Activated CD8-positive, alpha-beta memory T cell treated with anti-CD3 and anti-CD28 coated beads, Interleukin-2, amount 10 ng/mL, durations not matched to agents 7 days and 5 days (primary cell): ENCODE data around the gene VIPR1. TPM values are rescaled to one million over a fixed set of nuclear protein-coding genes. Genes with fewer than 3 reads are reported as not detected.

Experiments used
- ATAC-seq: fragments of 150-1000 bp; cut with Tn5 transposase; one replicate; pipeline ENCODE4 v1.10.0; 2021; ENCODE audit warnings: moderate library complexity
- CTCF ChIA-PET: fragments of 350-600 bp; sonication (Branson Sonifier 250); formaldehyde crosslinking; loops from one replicate; lab custom pipeline; 2021; ENCODE audit warnings: antibody characterized with exemption; lab: Charles Lee
- DNase-seq: peaks from one replicate; pipeline ENCODE4 v3.0.0-alpha.2; 2020
- H3K27ac Mint-ChIP-seq: one replicate; pipeline ENCODE4 v1.8.0; 2021; ENCODE audit warnings: mild to moderate bottlenecking, mixed read lengths
- H3K27me3 Mint-ChIP-seq: one replicate; pipeline ENCODE4 v1.8.0; 2021; ENCODE audit warnings: mixed read lengths
- H3K36me3 Mint-ChIP-seq: one replicate; pipeline ENCODE4 v1.8.0; 2021; ENCODE audit warnings: mild to moderate bottlenecking, mixed read lengths
- H3K4me1 Mint-ChIP-seq: one replicate; pipeline ENCODE4 v1.8.0; 2021; ENCODE audit warnings: mixed read lengths
- H3K4me3 Mint-ChIP-seq: one replicate; pipeline ENCODE4 v1.8.0; 2021; ENCODE audit warnings: mild to moderate bottlenecking, moderate library complexity, mixed read lengths
- H3K9me3 Mint-ChIP-seq: one replicate; pipeline ENCODE4 v1.8.0; 2022; ENCODE audit warnings: low read depth, mixed read lengths
- total RNA-seq, 2 experiments: library from RNA; stranded (reverse); gene quantifications; one replicate each; pipeline ENCODE4 v1.2.3, GENCODE V29; 2021

The VIPR1 gene
- total RNA-seq, 2 experiments from 2014 or later: 0.14 to 1.9 TPM

DNA sequence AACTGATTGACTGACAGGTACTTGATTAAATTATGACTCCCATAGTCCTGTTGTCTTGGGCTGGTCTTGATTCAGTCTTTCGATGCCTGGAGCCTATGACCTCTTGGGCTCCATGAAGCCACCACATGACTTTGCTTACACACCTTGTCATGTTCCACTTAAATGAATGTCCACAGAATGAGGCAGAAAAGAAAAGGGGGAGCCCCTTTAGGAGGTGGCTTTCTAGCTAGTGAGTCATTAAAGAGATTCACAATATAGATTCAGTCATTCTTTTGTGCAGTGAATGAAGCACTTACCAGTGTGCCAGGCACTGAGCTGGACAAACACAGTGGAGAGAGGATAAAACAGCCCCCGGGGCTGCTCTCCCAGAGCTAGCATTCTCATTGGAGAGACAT lies 17.1 kb downstream of the VIPR1 start:
- Mint-ChIP-seq H3K4me3 (no peak overlapping the region), H3K27ac (no peak overlapping the region), H3K36me3 (no peaks in the 10 kb centered on the region), H3K27me3 (no peaks in the 10 kb centered on the region), H3K4me1 (peaks cover 10% of the 10 kb centered on the region), H3K9me3 (no peaks in the 10 kb centered on the region)
- no peak for ATAC-seq
- DNase-seq: no peak
- CTCF ChIA-PET: interaction anchor here (0.9 to 3.8 kb wide), 7 partner anchors 9 to 33 kb away, joined by 3 to 12 read pairs (median 4); partner anchors contain the start of gene VIPR1

DNA sequence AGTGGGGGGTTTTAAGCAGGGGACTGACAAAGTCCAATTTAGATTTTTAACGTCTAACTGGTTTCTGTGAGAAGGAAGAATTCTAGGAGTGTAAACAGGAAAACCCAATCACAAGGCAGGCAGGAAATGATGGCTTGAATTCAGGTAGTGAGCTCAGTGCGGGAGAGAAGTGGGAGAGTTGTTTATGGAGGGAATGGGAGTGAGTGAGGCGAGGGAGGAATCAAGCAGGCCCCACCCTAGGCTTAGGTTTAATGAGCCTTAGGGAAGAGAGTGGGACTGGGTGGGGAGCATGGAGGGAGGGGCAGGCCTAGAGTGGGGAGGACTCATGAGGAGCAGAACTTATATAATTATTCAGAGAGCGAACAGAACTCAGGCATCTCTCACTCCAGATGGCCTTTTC lies 17.9 kb downstream of the VIPR1 start:
- CTCF ChIA-PET: interaction anchor here (1.5 to 1.6 kb wide), 2 partner anchors 9 to 32 kb away, joined by 4 to 5 read pairs; no protein-coding TSS in a partner anchor
- H3K9me3 Mint-ChIP-seq: no peaks in the 10 kb centered on the region
- H3K27ac Mint-ChIP-seq: no peak overlapping the region
- DNase-seq (no peak), ATAC-seq (no peak)
- no peaks in the 10 kb centered on the region for H3K36me3 Mint-ChIP-seq
- no peak overlapping the region for H3K4me3 Mint-ChIP-seq
- peaks cover 10% of the 10 kb centered on the region for H3K4me1 Mint-ChIP-seq
- H3K27me3 Mint-ChIP-seq: no peaks in the 10 kb centered on the region

DNA sequence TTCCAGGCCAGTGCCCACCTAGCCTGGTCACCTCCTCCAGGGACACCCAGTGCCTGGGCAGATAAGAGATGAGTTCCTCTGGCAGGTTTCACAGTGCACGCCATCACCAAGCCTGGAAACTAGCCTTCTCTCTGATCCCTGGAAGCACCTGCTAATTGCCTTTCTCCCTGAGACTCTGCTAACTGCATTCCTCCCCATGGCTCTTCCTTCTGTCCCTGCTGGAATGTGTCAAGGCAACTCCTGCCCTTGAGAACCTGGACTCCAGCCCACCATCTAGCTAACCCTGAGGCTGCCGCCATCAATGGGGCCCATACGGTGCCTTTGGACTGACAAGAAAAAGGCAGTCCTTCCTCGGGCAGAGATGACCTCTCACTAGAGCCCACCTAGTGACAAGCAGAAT lies 18.5 kb downstream of the VIPR1 start:
- CTCF ChIA-PET: interaction anchor here (1.4 to 1.5 kb wide), 2 partner anchors 8 to 19 kb away, joined by 3 to 4 read pairs; no protein-coding TSS in a partner anchor
- Mint-ChIP-seq H3K9me3 (no peaks in the 10 kb centered on the region), H3K4me1 (peaks cover 10% of the 10 kb centered on the region), H3K4me3 (no peak overlapping the region), H3K27me3 (no peaks in the 10 kb centered on the region), H3K36me3 (no peaks in the 10 kb centered on the region), H3K27ac (no peak overlapping the region)
- ATAC-seq (no peak), DNase-seq (no peak)

DNA sequence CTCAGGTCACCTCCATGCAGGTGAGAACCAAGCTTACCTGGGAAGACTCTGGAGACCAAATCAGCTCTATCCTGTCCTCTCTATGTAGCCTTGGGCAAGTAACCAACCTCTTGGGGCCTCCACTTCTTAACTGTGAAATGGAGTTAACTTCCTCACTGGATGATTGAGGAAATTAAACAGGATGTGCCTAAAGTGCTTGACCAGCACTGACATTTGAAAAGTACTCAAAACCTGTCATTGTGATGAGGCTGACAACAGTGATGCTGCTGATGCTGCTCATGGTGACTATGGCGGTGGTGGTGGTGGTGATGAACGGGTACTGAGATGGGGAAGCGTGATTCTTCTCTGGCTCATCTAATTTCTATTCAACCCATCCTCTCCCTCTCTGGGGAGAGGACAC lies 22.3 kb downstream of the VIPR1 start:
- Mint-ChIP-seq H3K36me3 (no peaks in the 10 kb centered on the region), H3K4me3 (no peak overlapping the region), H3K9me3 (no peaks in the 10 kb centered on the region), H3K4me1 (peaks cover 27% of the 10 kb centered on the region), H3K27ac (no peak overlapping the region), H3K27me3 (no peaks in the 10 kb centered on the region)
- DNase-seq: no peak
- CTCF ChIA-PET: interaction anchor here (1.1 to 2.9 kb wide), 3 partner anchors 12 to 23 kb away, joined by 3 to 14 read pairs (median 7); no protein-coding TSS in a partner anchor
- no peak for ATAC-seq

DNA sequence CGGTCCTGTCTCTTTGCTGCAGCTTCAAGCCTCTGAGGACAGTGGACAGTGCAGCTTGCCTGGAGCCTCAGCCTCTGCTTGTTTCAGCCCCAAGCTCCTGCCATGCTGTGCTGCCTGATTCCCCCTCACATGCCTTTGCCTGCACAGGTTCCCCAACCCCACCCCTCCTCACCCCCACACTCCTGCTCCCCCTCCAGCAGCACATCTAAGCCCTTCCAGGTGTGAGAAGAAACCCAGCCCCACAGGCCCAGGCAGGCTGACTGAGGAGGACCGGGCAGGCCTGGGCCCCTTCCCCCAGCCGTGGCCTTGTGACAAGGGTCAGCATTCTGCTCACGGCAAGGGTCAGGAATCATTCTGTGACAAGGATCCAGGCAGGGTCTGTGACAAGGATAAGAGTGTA lies 22.8 kb downstream of the VIPR1 start:
- DNase-seq (no peak), ATAC-seq (no peak)
- Mint-ChIP-seq H3K4me1 (peaks cover 27% of the 10 kb centered on the region), H3K36me3 (no peaks in the 10 kb centered on the region), H3K27ac (no peak overlapping the region), H3K9me3 (no peaks in the 10 kb centered on the region), H3K4me3 (no peak overlapping the region), H3K27me3 (no peaks in the 10 kb centered on the region)
- CTCF ChIA-PET: interaction anchor here (1.1 to 2.9 kb wide), 3 partner anchors 12 to 22 kb away, joined by 3 to 14 read pairs (median 7); no protein-coding TSS in a partner anchor

DNA sequence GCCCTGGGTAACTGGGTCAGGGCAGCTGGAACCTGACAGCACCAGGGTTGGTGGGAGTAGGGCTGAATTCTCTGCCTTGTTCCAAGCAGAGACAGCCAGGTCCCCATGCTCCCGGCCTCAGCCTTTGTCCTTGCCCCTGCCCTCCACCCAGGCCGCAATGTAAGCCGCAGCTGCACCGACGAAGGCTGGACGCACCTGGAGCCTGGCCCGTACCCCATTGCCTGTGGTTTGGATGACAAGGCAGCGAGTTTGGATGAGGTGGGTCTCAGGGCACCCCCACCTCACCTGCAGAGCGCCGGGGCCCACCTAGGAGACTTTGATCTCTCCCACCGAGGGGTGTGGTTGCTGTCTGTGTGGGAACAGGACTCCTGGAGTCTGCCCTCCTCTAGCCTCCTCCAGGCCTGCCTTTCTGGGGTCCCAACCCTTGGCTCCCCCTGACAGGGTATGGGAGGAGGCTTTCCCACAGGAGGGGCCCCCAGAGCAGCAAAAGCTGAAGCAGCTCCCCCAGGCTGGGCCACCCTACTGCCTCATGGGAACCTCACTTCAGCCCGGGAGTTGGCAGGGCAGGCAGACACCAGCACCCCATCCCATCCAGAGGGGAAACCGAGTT lies 23.4 kb downstream of the VIPR1 start:
- no peaks in the 10 kb centered on the region for H3K27me3 Mint-ChIP-seq
- no peaks in the 10 kb centered on the region for H3K36me3 Mint-ChIP-seq
- peaks cover 27% of the 10 kb centered on the region for H3K4me1 Mint-ChIP-seq
- no peak overlapping the region for H3K27ac Mint-ChIP-seq
- H3K4me3 Mint-ChIP-seq: no peak overlapping the region
- no peak for ATAC-seq
- DNase-seq: no peak
- CTCF ChIA-PET: interaction anchor here (1.2 to 2.9 kb wide), 4 partner anchors 11 to 24 kb away, joined by 4 to 14 read pairs (median 6); partner anchors contain the start of gene VIPR1
- H3K9me3 Mint-ChIP-seq: no peaks in the 10 kb centered on the region

DNA sequence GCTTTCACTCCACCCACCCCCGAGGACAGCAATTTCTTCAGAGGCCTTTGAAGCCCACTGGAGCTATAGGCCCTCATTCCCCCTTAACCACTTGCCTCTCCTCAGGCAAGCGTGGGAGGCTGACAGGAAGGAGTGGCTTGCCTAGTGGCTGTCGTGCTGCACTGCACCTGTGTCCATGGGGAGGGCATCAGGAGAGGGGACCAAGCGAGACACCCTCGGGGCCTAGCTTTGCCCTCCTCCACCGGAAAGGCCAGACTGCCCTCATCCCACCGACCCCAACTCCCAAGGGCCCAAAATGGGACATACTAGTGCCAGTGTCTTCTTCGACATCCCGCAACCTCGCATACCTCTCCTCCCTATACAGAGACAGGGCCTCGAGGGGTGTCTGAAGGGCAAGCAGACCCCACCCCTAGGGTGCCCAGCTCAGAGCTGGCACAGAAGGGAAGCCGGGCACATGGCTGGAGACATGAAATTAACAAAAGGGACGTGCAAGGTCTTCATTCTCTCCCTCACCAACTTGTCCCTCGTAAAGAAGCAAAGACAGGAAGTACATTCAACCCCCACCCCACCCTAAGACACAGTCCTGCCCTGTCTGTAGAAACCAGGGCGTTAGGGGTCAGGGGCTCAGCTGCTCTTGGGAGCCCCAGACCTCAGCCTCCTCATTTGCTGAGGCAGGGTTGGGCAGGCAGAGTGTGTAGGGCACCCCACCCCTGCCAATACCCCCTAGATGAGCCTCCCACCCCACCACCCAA lies 24.3 kb downstream of the VIPR1 start:
- peak; percentile 67 for ATAC-seq
- H3K4me1 Mint-ChIP-seq: peaks cover 27% of the 10 kb centered on the region

DNA sequence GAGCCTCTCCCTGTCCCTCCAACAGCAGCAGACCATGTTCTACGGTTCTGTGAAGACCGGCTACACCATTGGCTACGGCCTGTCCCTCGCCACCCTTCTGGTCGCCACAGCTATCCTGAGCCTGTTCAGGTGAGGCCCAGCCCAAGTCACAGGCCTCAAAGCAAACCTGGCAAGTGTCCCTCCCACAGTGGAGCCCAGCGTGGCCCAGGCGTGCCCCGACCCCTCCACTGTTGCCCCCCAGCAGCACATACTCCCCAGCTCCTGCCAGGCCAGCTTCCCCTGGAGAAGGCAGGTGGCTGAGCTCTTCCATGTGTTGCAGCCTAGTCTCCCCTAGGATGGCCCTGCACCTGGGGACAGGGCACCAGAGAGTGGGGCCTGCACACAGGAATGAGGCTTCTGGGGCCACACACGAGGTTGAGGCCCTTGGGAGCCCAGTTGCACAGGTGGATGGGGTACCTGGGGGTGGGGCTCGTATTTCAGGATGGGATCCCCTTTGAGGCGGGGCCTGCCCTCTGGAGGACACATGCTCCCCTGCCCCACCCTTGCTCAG lies 25.0 kb downstream of the VIPR1 start:
- CTCF ChIA-PET: interaction anchor here (1.6 to 2.9 kb wide), 3 partner anchors 10 to 25 kb away, joined by 4 to 14 read pairs (median 8); partner anchors contain the start of gene VIPR1
- Mint-ChIP-seq H3K9me3 (no peaks in the 10 kb centered on the region), H3K4me1 (peaks cover 27% of the 10 kb centered on the region), H3K36me3 (no peaks in the 10 kb centered on the region), H3K4me3 (no peak overlapping the region), H3K27ac (peak overlapping the region; percentile 18), H3K27me3 (no peaks in the 10 kb centered on the region)
- ATAC-seq (no peak), DNase-seq (no peak)

More for the DNA sequence above, 24.3 kb downstream of the VIPR1 start:
- Mint-ChIP-seq H3K9me3 (no peaks in the 10 kb centered on the region), H3K4me3 (no peak overlapping the region), H3K27ac (peak overlapping the region; percentile 18), H3K36me3 (no peaks in the 10 kb centered on the region), H3K27me3 (no peaks in the 10 kb centered on the region)
- peak; percentile 54 for DNase-seq
- CTCF ChIA-PET: interaction anchor here (1.2 to 2.9 kb wide), 4 partner anchors 10 to 24 kb away, joined by 4 to 14 read pairs (median 6); partner anchors contain the start of gene VIPR1

DNA sequence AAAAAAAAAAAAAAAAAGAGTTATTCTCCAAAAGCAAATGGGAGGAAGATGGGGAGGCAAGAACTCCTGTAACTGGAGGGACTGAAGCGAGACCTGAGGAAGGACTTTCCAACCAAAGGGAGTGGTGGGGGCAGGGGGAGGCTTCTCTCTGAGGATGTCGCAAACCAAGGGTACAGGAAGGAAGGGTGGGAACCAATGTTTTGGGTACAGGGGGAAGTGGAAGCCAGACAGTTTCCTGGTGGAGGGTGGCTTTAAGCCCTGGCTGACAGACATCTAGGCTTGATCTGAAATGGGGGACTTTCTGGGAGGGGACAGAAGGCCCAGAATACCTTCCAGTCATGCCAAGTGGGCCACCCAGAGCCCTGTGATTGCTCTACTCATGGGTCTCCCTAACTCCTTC lies 27.0 kb downstream of the VIPR1 start:
- Mint-ChIP-seq H3K4me1 (peaks cover 27% of the 10 kb centered on the region), H3K27me3 (no peaks in the 10 kb centered on the region), H3K27ac (no peak overlapping the region), H3K4me3 (no peak overlapping the region), H3K36me3 (no peaks in the 10 kb centered on the region), H3K9me3 (no peaks in the 10 kb centered on the region)
- DNase-seq: no peak
- no peak for ATAC-seq
- CTCF ChIA-PET: interaction anchor here (0.9 to 1.3 kb wide), 4 partner anchors 9 to 27 kb away, joined by 3 to 9 read pairs (median 4); partner anchors contain the start of gene VIPR1

DNA sequence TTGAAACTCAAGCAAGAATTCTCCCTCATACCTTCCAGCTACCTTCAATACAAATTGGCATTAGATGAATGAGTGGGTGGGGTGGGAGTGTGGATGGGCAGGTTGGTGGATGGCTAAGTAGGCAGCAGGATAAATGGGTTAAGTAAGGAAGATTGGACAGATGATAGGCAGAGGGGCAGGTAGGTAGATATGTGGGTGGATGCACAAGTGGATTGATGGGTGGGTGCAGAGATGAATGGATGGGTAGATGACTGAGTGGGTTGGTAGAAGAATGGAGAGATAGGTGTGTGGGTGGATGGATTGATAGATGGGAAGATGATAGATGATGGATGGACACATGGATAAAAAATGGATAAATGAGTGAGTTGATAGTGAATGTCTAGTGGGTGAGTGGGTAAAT lies 27.6 kb downstream of the VIPR1 start:
- Mint-ChIP-seq H3K4me3 (no peak overlapping the region), H3K27ac (peak overlapping the region; percentile 45), H3K9me3 (no peaks in the 10 kb centered on the region), H3K36me3 (no peaks in the 10 kb centered on the region), H3K27me3 (no peaks in the 10 kb centered on the region), H3K4me1 (peaks cover 27% of the 10 kb centered on the region)
- ATAC-seq (no peak), DNase-seq (no peak)
- CTCF ChIA-PET: no interaction called here

DNA sequence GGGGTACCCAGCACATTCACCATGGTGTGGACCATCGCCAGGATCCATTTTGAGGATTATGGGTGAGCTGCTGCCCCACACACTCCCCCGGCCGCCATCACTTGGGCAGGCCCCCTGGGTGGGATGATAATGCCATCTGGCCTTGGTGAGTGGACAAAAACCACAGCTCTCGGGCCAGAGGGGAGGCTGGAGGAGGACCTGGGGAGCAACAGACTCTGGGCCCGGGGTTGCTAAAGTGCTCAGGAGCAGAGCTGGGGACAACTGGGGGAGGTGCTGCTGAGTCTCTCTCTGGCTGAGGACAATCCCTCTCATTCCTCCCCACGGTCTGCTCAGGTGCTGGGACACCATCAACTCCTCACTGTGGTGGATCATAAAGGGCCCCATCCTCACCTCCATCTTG lies 29.0 kb downstream of the VIPR1 start:
- Mint-ChIP-seq H3K27me3 (no peaks in the 10 kb centered on the region), H3K27ac (no peak overlapping the region), H3K36me3 (no peaks in the 10 kb centered on the region), H3K4me3 (no peak overlapping the region), H3K9me3 (no peaks in the 10 kb centered on the region), H3K4me1 (peaks cover 26% of the 10 kb centered on the region)
- CTCF ChIA-PET: no interaction called here
- DNase-seq: no peak
- no peak for ATAC-seq

DNA sequence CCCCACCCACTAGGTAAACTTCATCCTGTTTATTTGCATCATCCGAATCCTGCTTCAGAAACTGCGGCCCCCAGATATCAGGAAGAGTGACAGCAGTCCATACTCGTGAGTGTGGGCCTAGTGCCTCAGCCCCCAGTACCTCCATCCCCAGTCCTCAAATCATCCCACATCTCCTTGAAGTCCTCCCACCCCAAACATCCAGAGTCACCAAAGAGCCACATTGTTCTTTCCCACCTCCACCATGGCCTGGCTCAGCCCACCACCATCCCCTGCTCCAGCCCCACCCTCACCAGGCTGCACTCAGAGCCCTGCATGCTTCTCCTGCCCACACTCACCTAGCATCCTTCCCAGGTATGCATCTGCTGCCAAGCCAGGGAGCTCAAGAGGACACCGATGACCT lies 29.8 kb downstream of the VIPR1 start:
- H3K4me3 Mint-ChIP-seq: no peak overlapping the region
- CTCF ChIA-PET: no interaction called here
- H3K36me3 Mint-ChIP-seq: no peaks in the 10 kb centered on the region
- no peaks in the 10 kb centered on the region for H3K9me3 Mint-ChIP-seq
- DNase-seq (no peak), ATAC-seq (no peak)
- no peaks in the 10 kb centered on the region for H3K27me3 Mint-ChIP-seq
- no peak overlapping the region for H3K27ac Mint-ChIP-seq
- peaks cover 18% of the 10 kb centered on the region for H3K4me1 Mint-ChIP-seq

DNA sequence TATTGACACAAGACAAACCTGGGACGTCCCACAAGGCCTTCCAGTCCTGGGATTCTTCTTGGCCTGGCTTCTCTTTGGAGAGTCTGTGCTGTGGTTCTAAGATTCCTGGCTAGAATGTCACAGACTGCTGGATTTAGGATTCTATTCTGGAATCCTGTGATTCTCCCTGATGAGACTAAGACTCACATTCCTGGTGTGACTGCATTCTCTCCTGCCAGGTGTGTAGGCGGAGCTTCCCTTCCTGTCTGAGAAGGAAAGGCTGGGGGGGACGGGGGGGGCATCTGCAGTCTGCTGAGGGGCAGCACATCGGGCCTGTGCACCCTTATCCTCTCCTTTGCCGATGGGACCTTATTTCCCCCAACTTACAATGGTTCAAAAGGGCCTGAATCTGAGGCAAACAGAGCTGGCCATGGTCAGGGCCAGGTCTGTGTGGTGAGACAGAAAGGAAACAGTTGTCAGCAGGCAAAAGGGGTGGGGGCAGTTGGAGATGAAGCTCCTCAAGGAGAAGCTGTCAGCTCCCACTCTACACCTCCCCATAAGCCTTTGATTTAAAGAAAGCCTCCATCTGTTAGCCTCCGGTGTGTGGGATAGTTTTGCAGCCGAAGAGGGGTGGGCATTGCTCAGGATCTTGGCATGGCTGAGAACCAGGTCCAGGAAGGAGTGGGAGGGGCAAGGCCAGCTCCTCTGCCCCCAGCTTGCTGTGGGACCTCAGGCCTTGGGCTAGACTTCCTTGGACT lies 30.9 kb downstream of the VIPR1 start:
- Mint-ChIP-seq H3K4me1 (peaks cover 15% of the 10 kb centered on the region), H3K27ac (no peak overlapping the region), H3K9me3 (no peaks in the 10 kb centered on the region), H3K4me3 (no peak overlapping the region), H3K27me3 (no peaks in the 10 kb centered on the region), H3K36me3 (no peaks in the 10 kb centered on the region)
- CTCF ChIA-PET: interaction anchor here (1.2 to 6.6 kb wide), 2 partner anchors 14 to 31 kb away, joined by 6 to 60 read pairs; partner anchors contain the start of gene VIPR1
- ATAC-seq (no peak), DNase-seq (no peak)
